D721Med (cell line): Measurements from ENCODE around the gene KLHL13.

ENCODE experiments used
- DNase-seq: peaks from one replicate; pipeline ENCODE4 v3.0.0; 2011; ENCODE audit warnings: low spot score; ENCODE audit not compliant: insufficient read length
- FAIRE-seq: peaks from 2 replicates; lab custom pipeline; 2011; peaks lifted over from hg19 to GRCh38; lab: Jason Lieb, UNC
- TF ChIP-seq, protein P1 (sequence below): IDR thresholded peaks from 2 replicates; pipeline ENCODE4 v1.5.1; 2012; ENCODE audit warnings: mild to moderate bottlenecking, control low read depth; ENCODE audit not compliant: insufficient read depth; ENCODE audit errors: missing control alignments

The KLHL13 gene

GRCh38 chrX:118117741-118118140, 1.1 kb upstream of the KLHL13 start:
- TF ChIP-seq, protein P1, sequence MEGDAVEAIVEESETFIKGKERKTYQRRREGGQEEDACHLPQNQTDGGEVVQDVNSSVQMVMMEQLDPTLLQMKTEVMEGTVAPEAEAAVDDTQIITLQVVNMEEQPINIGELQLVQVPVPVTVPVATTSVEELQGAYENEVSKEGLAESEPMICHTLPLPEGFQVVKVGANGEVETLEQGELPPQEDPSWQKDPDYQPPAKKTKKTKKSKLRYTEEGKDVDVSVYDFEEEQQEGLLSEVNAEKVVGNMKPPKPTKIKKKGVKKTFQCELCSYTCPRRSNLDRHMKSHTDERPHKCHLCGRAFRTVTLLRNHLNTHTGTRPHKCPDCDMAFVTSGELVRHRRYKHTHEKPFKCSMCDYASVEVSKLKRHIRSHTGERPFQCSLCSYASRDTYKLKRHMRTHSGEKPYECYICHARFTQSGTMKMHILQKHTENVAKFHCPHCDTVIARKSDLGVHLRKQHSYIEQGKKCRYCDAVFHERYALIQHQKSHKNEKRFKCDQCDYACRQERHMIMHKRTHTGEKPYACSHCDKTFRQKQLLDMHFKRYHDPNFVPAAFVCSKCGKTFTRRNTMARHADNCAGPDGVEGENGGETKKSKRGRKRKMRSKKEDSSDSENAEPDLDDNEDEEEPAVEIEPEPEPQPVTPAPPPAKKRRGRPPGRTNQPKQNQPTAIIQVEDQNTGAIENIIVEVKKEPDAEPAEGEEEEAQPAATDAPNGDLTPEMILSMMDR, result no peak
- DNase-seq (no peak), FAIRE-seq (no peak)

DNA sequence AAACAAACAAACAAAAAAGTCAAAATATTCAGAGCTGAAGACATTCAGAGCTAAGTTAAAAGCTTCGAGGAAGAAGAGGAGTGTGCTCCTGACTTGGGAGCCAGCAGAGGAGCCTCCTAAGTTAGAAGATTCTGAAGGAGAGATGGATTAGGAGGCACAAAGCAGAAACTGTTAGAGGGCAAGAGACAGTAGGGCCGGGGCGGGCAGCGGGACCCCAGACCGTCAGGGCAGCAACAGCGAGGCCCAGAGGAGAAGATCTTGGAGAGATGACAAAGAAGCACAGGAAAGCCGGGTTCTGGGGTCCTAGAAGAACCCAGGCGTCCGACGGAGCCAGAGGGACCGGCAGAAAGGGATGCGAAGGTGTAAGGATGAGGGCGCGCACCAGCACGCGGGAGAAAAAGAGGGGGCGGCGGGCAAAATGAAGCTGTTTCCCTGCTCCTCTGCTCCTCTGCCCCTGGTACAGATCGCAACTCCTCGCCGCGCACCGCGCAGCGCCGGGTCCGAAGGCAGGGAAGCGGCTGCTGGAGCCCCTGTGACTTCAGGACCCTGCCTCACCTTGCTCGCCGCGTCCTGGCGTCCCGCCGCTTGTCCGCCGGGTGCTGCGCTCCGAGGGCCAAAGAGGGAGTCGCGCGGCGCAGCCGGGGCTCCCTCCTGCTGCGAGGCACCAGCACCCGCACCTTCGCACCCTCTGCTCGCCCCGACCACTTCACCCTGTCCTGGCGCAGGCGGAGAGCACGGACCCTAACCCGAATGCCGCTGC, 477 bp downstream of the KLHL13 start:
- no peak for DNase-seq
- TF ChIP-seq, protein P1, result no peak
- FAIRE-seq, result no peak

DNA sequence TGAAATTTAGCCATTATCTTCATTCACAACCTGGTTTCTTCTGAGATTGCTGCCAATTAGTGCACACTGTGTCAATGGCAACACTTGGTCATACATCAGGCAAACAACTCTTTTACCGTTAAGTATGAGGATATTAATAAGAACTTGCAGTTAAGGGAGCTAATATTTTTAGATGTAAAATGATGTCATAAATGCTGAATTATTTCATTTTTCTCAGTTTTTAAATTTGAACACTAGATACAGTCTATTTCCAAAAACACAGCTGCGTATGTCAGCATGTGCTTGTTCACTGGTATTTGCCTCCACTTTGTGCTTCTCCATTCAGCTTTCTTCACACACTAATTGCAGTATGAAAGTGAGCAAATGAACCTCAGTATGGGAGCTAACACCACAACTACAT, 1.6 kb downstream of the KLHL13 start:
- DNase-seq, result no peak
- TF ChIP-seq, protein P1, result no peak
- no peak for FAIRE-seq

DNA sequence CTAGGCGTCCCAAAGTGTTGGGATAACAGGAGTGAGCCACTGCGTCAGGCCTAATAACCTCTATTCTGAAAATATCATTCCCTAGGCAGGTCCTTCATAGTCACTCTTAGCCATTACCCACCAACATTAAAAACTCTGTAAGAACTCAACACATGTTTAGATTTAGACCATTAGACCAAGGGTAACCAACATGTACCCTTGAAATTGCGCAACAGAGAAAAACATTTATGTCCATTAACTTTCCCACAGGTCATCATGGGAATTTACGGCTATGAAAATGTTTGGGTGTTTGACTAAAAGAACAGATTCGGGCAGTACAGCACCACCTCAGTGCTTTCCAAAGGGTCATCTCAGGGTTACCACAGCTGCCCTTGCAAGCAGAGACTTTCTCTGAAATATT, 7.5 kb downstream of the KLHL13 start:
- DNase-seq, result no peak
- TF ChIP-seq, protein P1, result no peak
- no peak for FAIRE-seq

GRCh38 chrX:118108304-118108703, 8.3 kb downstream of the KLHL13 start:
- FAIRE-seq (no peak), DNase-seq (no peak)
- TF ChIP-seq, protein P1, result no peak

- TF ChIP-seq, protein P1, result no peak
- DNase-seq (no peak), FAIRE-seq (no peak)
Measured at GRCh38 chrX:118100091-118100490, 16.5 kb downstream of the KLHL13 start.

GRCh38 chrX:118088084-118088483, 28.5 kb downstream of the KLHL13 start:
- TF ChIP-seq, protein P1, result no peak
- FAIRE-seq (no peak), DNase-seq (no peak)
